Measurements from ENCODE around the gene THRB.

THRB gene

DNA sequence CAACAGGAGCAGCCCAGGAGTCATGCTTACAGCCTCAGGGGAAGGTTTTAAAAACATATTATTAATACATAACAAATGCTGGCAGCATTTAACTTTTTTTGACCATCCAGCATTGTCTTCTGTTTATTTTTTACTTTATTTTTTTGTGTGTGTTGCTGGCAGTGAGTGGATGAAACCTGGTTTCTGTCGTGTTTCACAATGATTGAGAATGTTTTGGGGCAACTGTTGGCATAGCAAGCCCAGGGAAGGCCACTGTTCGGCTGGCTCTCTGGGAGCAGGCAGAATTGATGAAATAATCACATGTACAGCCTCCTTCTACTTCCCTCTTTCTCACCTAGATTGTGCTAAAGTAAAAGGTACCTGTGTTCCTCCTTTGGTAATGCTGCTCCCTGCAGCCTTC lies 359.4 kb downstream of the THRB start:
- Histone ChIP-seq H3K36me3 (no peaks in the 10 kb centered on the region), H3K27me3 (no peaks in the 10 kb centered on the region), H3K9me3 (no peaks in the 10 kb centered on the region), H3K4me1 (no peaks in the 10 kb centered on the region), H3K4me3 (ENCODE audit: low read depth, low read length) (no peak overlapping the region)
- no peak for DNase-seq
- TF ChIP-seq, protein P1, sequence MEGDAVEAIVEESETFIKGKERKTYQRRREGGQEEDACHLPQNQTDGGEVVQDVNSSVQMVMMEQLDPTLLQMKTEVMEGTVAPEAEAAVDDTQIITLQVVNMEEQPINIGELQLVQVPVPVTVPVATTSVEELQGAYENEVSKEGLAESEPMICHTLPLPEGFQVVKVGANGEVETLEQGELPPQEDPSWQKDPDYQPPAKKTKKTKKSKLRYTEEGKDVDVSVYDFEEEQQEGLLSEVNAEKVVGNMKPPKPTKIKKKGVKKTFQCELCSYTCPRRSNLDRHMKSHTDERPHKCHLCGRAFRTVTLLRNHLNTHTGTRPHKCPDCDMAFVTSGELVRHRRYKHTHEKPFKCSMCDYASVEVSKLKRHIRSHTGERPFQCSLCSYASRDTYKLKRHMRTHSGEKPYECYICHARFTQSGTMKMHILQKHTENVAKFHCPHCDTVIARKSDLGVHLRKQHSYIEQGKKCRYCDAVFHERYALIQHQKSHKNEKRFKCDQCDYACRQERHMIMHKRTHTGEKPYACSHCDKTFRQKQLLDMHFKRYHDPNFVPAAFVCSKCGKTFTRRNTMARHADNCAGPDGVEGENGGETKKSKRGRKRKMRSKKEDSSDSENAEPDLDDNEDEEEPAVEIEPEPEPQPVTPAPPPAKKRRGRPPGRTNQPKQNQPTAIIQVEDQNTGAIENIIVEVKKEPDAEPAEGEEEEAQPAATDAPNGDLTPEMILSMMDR (IDR thresholded peaks at IDR 0.05; ENCODE audit: low read depth, low read length), result no peak

DNA sequence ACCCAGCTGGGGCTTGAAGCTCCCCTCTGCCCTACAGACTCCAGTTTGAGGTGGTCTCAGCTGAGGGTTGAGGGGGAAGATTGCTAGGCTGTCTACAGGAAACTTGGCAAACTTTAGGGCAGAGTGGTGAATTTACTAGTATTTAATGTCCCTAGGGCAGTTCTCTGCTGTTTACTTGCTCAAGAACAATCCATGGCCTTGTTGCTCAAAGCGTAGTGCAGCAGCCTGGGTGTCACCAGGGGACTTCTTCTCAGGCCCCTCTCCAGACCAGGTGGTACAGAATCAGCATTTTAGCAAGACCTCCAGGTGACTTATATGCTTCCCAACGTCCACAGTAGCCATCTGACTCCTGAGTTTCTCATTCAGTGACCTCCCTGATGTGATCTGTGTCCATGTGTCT lies 360.7 kb downstream of the THRB start:
- no peaks in the 10 kb centered on the region for H3K27me3 ChIP-seq
- TF ChIP-seq, protein P1 (IDR thresholded peaks at IDR 0.05; ENCODE audit: low read depth, low read length), result no peak
- H3K36me3 ChIP-seq, result no peaks in the 10 kb centered on the region
- no peaks in the 10 kb centered on the region for H3K4me1 ChIP-seq
- no peaks in the 10 kb centered on the region for H3K9me3 ChIP-seq
- DNase-seq, result no peak
- no peak overlapping the region for H3K4me3 ChIP-seq (ENCODE audit: low read depth, low read length)

DNA sequence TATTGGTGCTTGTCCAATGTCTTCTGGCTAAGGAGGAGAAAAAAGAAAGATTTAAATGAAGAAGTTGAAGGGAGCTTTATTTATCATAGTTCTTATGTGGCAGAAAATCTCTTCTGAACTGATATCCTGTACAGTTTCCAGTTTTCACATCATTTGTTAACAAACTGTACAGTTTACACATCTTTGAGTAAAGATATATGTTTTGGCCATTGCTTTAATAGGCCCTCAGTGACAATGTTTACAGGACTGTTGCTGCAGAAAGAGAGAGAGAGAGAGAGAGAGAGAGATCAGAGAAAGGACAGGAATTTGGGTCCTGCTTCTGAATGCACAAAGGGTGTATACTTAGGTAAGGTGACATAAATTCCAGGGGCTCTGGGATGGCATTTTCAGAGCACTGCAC lies 361.2 kb downstream of the THRB start:
- DNase-seq, result no peak
- Histone ChIP-seq H3K27me3 (no peaks in the 10 kb centered on the region), H3K4me3 (ENCODE audit: low read depth, low read length) (no peak overlapping the region), H3K9me3 (no peaks in the 10 kb centered on the region), H3K36me3 (no peaks in the 10 kb centered on the region), H3K4me1 (no peaks in the 10 kb centered on the region)
- TF ChIP-seq, protein P1 (IDR thresholded peaks at IDR 0.05; ENCODE audit: low read depth, low read length), result no peak

DNA sequence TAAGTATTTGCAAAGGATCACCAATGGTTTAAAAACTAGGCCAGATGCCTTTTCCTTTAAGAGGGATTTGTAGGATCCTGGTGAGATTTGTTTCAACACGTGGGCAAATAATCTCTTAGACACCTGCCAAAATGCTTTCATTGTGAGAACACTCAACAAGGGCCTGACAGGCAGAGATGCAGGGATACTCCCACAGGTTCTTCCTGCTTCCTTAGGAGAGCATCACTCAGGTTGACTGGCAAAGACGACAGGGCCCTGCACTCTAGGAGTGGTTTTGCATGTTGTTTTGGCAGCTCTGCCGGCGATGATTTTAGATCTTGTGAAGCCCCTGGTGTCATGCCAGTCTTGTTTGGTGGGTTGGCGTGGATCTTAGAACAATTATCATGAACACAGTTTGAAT lies 365.1 kb downstream of the THRB start:
- H3K27me3 ChIP-seq, result no peaks in the 10 kb centered on the region
- DNase-seq, result no peak
- H3K36me3 ChIP-seq, result no peaks in the 10 kb centered on the region
- no peaks in the 10 kb centered on the region for H3K9me3 ChIP-seq
- no peak overlapping the region for H3K4me3 ChIP-seq (ENCODE audit: low read depth, low read length)
- no peaks in the 10 kb centered on the region for H3K4me1 ChIP-seq
- TF ChIP-seq, protein P1 (IDR thresholded peaks at IDR 0.05; ENCODE audit: low read depth, low read length), result no peak

DNA sequence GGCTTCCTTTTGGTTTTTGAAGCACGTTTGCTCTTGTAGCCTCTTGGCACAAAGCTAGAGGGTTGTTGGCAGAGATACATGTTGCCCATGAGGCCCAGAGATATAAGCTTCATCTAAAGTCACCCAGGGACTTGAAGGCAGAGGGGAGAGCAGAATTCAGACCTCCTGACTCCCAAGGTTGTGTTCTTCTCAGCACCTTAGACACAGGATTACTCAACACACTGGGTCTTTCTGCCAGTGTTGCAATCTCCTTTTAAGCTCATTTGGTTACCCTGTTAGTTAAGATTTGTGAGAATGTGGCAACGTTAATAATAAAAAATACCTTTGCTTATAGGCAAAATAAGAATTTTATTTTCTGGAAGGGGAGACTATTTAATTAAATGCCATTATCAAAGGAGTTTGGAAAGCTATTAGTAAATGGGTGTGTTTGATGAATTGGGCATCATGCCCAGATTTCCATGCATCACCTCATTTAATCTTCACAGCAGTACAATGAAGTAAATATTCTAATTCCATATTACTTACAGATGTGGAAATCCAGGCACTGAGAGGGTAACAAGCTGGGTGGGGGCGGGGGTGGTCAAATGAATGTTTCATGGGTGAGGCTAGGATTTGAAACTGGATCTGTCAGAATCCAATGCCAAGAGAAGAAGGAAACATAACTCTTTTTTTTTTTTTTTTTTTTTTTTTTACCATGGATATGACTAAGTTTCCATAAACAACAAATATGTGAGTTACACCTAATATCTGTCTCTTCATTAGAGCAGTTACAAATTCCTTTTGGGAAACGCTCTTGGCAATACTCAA lies 366.2 kb downstream of the THRB start:
- Histone ChIP-seq H3K36me3 (no peaks in the 10 kb centered on the region), H3K9me3 (no peaks in the 10 kb centered on the region), H3K27me3 (no peaks in the 10 kb centered on the region), H3K4me1 (no peaks in the 10 kb centered on the region), H3K4me3 (ENCODE audit: low read depth, low read length) (no peak overlapping the region)
- TF ChIP-seq, protein P1 (IDR thresholded peaks at IDR 0.05; ENCODE audit: low read depth, low read length), result no peak
- DNase-seq, result no peak

DNA sequence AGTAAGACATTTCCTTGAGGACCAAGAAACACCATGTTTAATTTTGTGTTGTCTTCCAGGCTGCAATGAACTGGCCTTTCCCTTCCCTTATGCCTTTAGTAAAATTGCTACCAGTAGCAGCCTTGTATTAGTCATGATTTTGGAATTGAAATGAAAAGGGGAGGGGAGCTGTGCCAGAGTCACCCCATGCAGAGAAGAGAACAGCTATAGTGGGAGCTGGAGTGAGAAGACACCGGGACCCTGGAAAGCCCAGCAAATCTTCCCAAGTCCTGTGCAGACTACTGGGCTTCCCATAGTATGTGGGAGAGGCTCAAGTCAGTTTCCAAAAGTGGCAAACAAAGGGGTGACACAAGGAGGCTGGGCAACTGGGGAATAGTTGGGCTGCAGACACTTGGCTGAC lies 371.1 kb downstream of the THRB start:
- no peaks in the 10 kb centered on the region for H3K9me3 ChIP-seq
- TF ChIP-seq, protein P1 (IDR thresholded peaks at IDR 0.05; ENCODE audit: low read depth, low read length), result no peak

More for the DNA sequence above, 371.1 kb downstream of the THRB start:
- Histone ChIP-seq H3K27me3 (no peaks in the 10 kb centered on the region), H3K36me3 (no peaks in the 10 kb centered on the region), H3K4me3 (ENCODE audit: low read depth, low read length) (no peak overlapping the region), H3K4me1 (no peaks in the 10 kb centered on the region)
- no peak for DNase-seq

All from BE2C (cell line).